HG03280 (cell line): ENCODE measurements around the gene OXSR1.
"Not testable (repeated sequence)": the region's sequence is repeated elsewhere in the genome, so short reads cannot be mapped to it uniquely, and the experiment has no call there.

ENCODE experiments used
- ATAC-seq: cut with Tn5 transposase; IDR thresholded peaks from one replicate; pipeline ENCODE4 v1.9.1; 2021; ENCODE audit warnings: mild to moderate bottlenecking, moderate library complexity; ENCODE audit not compliant: unreplicated experiment

Gene OXSR1

GRCh38 chr3:38264779-38265178, 99.4 kb downstream of the OXSR1 start:
- no peak for ATAC-seq

GRCh38 chr3:38265604-38266307, 100.4 kb downstream of the OXSR1 start, which contains the start of gene SLC22A13:
Gene SLC22A13 (plus strand): TSS chr3:38265812. CDS start chr3:38265861, 49 bp downstream.
- no peak for ATAC-seq

GRCh38 chr3:38266810-38267209, 101.5 kb downstream of the OXSR1 start:
- no peak for ATAC-seq

GRCh38 chr3:38267662-38268061, 102.3 kb downstream of the OXSR1 start:
- no peak for ATAC-seq

GRCh38 chr3:38268087-38268486, 102.8 kb downstream of the OXSR1 start:
- ATAC-seq = no peak

GRCh38 chr3:38268522-38268921, 103.2 kb downstream of the OXSR1 start:
- no peak for ATAC-seq

- ATAC-seq = no peak
Measured at GRCh38 chr3:38270606-38271005, 105.3 kb downstream of the OXSR1 start.

- no peak for ATAC-seq
Measured at GRCh38 chr3:38271553-38271952, 106.2 kb downstream of the OXSR1 start.

GRCh38 chr3:38274864-38275649, 109.7 kb downstream of the OXSR1 start:
- no peak for ATAC-seq

GRCh38 chr3:38275658-38276057, 110.3 kb downstream of the OXSR1 start:
- ATAC-seq = no peak

GRCh38 chr3:38276081-38276916, 111.0 kb downstream of the OXSR1 start:
- ATAC-seq = no peak

GRCh38 chr3:38276917-38277630, 111.7 kb downstream of the OXSR1 start:
- no peak for ATAC-seq

GRCh38 chr3:38278841-38279240, 113.5 kb downstream of the OXSR1 start:
- ATAC-seq = no peak

GRCh38 chr3:38281895-38282686, 116.8 kb downstream of the OXSR1 start, which contains the start of gene SLC22A14:
Gene SLC22A14 (plus strand): TSS chr3:38282294. CDS start chr3:38306027, 23,733 bp downstream.
- no peak for ATAC-seq

- no peak for ATAC-seq
Measured at GRCh38 chr3:38283810-38284755, 118.7 kb downstream of the OXSR1 start.

GRCh38 chr3:38284756-38285150, 119.4 kb downstream of the OXSR1 start:
- ATAC-seq = no peak

GRCh38 chr3:38289286-38290217, 124.2 kb downstream of the OXSR1 start:
- not testable (repeated sequence) for ATAC-seq

- ATAC-seq = not testable (repeated sequence)
Measured at GRCh38 chr3:38297053-38297452, 131.7 kb downstream of the OXSR1 start.
